GM12865 (cell line): ENCODE data around the gene MUC21.

Experiments
- DNase-seq: peaks from one replicate; pipeline ENCODE4 v3.0.0; 2010; ENCODE audit warnings: low read depth
- H3K4me3 ChIP-seq: 2 replicates; pipeline ENCODE4 v1.5.1; 2011; ENCODE audit warnings: mild to moderate bottlenecking, low read depth, low read length, control low read depth
- CTCF ChIP-seq: IDR thresholded peaks from 2 replicates; pipeline ENCODE4 v1.5.1; 2011; ENCODE audit warnings: low read length, control low read depth, low read depth, inconsistent platforms; ENCODE audit not compliant: insufficient read depth; ENCODE audit errors: missing control alignments

MUC21 gene

GRCh38 chr6:30983439-30983838, at the start of gene MUC21:
MUC21 (plus strand) TSS chr6:30983718; CDS start chr6:30983959, 241 bp downstream.
- H3K4me3 ChIP-seq: no peak within 1 kb of the TSS
- no peak for TF ChIP-seq CTCF
- DNase-seq: no peak

GRCh38 chr6:30935018-30935417, 48.5 kb upstream of the MUC21 start:
- H3K4me3 ChIP-seq: no peak overlapping the region
- no peak for DNase-seq
- no peak for TF ChIP-seq CTCF

GRCh38 chr6:30937265-30937664, 46.3 kb upstream of the MUC21 start:
- TF ChIP-seq CTCF: no peak
- DNase-seq: no peak
- H3K4me3 ChIP-seq: no peak overlapping the region

- DNase-seq: no peak
- no peak overlapping the region for H3K4me3 ChIP-seq
- TF ChIP-seq CTCF: no peak
These were observed 44.8 kb upstream of the MUC21 start for GRCh38 chr6:30938730-30939129.

GRCh38 chr6:30939473-30939872, 44.0 kb upstream of the MUC21 start:
- TF ChIP-seq CTCF: no peak
- H3K4me3 ChIP-seq: no peak overlapping the region
- no peak for DNase-seq

- H3K4me3 ChIP-seq: no peak within 1 kb of the TSS
- no peak for TF ChIP-seq CTCF
- DNase-seq: no peak
These were observed 43.0 kb upstream of the MUC21 start, which contains the start of gene MUCL3 for GRCh38 chr6:30940361-30940986. MUCL3 (plus strand) TSS chr6:30940973; CDS start chr6:30941000, 27 bp downstream.
